Liver (tissue), 9 donors: ENCODE data around the gene DUOXA2. TPM values are rescaled to one million over a fixed set of nuclear protein-coding genes. Genes with fewer than 3 reads are reported as not detected.

Experiments used
- DNase-seq: peaks from one replicate; pipeline ENCODE4 v3.0.0-alpha.2; 2017; ENCODE audit warnings: low spot score
- H3K27ac ChIP-seq, 2 donors: one replicate each; pipeline ENCODE4 v1.7.0; 2013; ENCODE audit warnings: inconsistent platforms in 2 of 2, low read length in 2 of 2, control low read depth in 1 of 2, low read depth in 1 of 2, mild to moderate bottlenecking in 1 of 2
- H3K27me3 ChIP-seq, 4 donors: one replicate each; pipeline versions ENCODE4 v1.6.1 to v1.7.0; 2013; ENCODE audit warnings: low read length in 3 of 4, inconsistent platforms in 1 of 4, mild to moderate bottlenecking in 1 of 4, moderate library complexity in 1 of 4; ENCODE audit not compliant: control insufficient read depth in 4 of 4, insufficient read depth in 4 of 4
- H3K36me3 ChIP-seq, 4 donors: one replicate each; pipeline versions ENCODE4 v1.6.1 to v1.7.0; 2013; ENCODE audit warnings: low read length in 3 of 4, mild to moderate bottlenecking in 3 of 4, low read depth in 1 of 4, moderate library complexity in 1 of 4; ENCODE audit not compliant: control insufficient read depth in 4 of 4, insufficient read depth in 3 of 4
- H3K4me1 ChIP-seq, 4 donors: one replicate each; pipeline versions ENCODE4 v1.6.1 to v1.7.0; 2013; ENCODE audit warnings: low read length in 3 of 4, mild to moderate bottlenecking in 3 of 4, moderate library complexity in 1 of 4; ENCODE audit not compliant: control insufficient read depth in 4 of 4, insufficient read depth in 4 of 4
- H3K4me3 ChIP-seq, 3 donors: one replicate each; pipeline versions ENCODE4 v1.6.1 to v1.7.0; 2013; ENCODE audit warnings: low read length in 3 of 3, control low read depth in 1 of 3, low read depth in 1 of 3, mild to moderate bottlenecking in 1 of 3
- H3K9ac ChIP-seq, 2 donors: one replicate each; pipeline ENCODE4 v1.7.0; 2013; ENCODE audit warnings: low read length in 2 of 2, mild to moderate bottlenecking in 2 of 2, moderate library complexity in 2 of 2, control low read depth in 1 of 2, low read depth in 1 of 2
- H3K9me3 ChIP-seq, 4 donors: one replicate each; pipeline versions ENCODE4 v1.6.1 to v1.7.0; 2013; ENCODE audit warnings: low read length in 3 of 4; ENCODE audit not compliant: control insufficient read depth in 4 of 4
- CTCF ChIP-seq: fragments of 150-350 bp; IDR thresholded peaks from 2 replicates; pipeline ENCODE4 v1.5.1; 2017; ENCODE audit warnings: improper control_type of control experiment, low read depth, low read length; ENCODE audit not compliant: missing input control
- EGR1 ChIP-seq, 2 donors: IDR thresholded peaks; 2 replicates each; pipeline ENCODE4 v1.6.1; 2016 to 2018; ENCODE audit warnings: antibody characterized with exemption in 2 of 2, low read depth in 2 of 2
- FOXA1 ChIP-seq: IDR thresholded peaks from 2 replicates; pipeline ENCODE4 v1.6.1; 2016; ENCODE audit warnings: antibody characterized with exemption
- FOXA2 ChIP-seq: IDR thresholded peaks from 2 replicates; pipeline ENCODE4 v1.6.1; 2016; ENCODE audit warnings: antibody characterized with exemption
- GABPA ChIP-seq, 2 donors: IDR thresholded peaks in 1 of 2; conservative IDR thresholded peaks in 1 of 2; 2 replicates each; pipeline ENCODE4 v1.6.1; 2016; ENCODE audit warnings: antibody characterized with exemption in 2 of 2, mild to moderate bottlenecking in 1 of 2, moderate library complexity in 1 of 2
- HNF4A ChIP-seq, 2 donors: conservative IDR thresholded peaks; 2 replicates each; pipeline ENCODE4 v1.6.1; 2016; ENCODE audit warnings: antibody characterized with exemption in 2 of 2, mild to moderate bottlenecking in 2 of 2
- HNF4G ChIP-seq: IDR thresholded peaks from 2 replicates; pipeline ENCODE4 v1.6.1; 2016; ENCODE audit warnings: antibody characterized with exemption
- JUND ChIP-seq, 2 donors: IDR thresholded peaks; 2 replicates each; pipeline ENCODE4 v1.6.1; 2016; ENCODE audit warnings: antibody characterized with exemption in 2 of 2
- NR2F2 ChIP-seq: IDR thresholded peaks from 2 replicates; pipeline ENCODE4 v1.6.1; 2016; ENCODE audit warnings: antibody characterized with exemption
- RAD21 ChIP-seq, 2 donors: IDR thresholded peaks; 2 replicates each; pipeline ENCODE4 v1.6.1; 2016; ENCODE audit warnings: antibody characterized with exemption in 2 of 2, mild to moderate bottlenecking in 2 of 2
- REST ChIP-seq: IDR thresholded peaks from 2 replicates; pipeline ENCODE4 v1.6.1; 2016; ENCODE audit warnings: antibody characterized with exemption, mild to moderate bottlenecking
- RXRA ChIP-seq, 2 donors: IDR thresholded peaks; 2 replicates each; pipeline ENCODE4 v1.6.1; 2017 to 2018; ENCODE audit warnings: antibody characterized with exemption in 2 of 2, mild to moderate bottlenecking in 1 of 2
- SP1 ChIP-seq: IDR thresholded peaks from 2 replicates; pipeline ENCODE4 v1.6.1; 2018; ENCODE audit warnings: antibody characterized with exemption, mild to moderate bottlenecking
- TAF1 ChIP-seq: conservative IDR thresholded peaks from 2 replicates; pipeline ENCODE4 v1.6.1; 2016; ENCODE audit warnings: antibody characterized with exemption, mild to moderate bottlenecking
- YY1 ChIP-seq: IDR thresholded peaks from 2 replicates; pipeline ENCODE4 v1.6.1; 2016; ENCODE audit warnings: antibody characterized with exemption, mild to moderate bottlenecking
- ZBTB33 ChIP-seq: IDR thresholded peaks from 2 replicates; pipeline ENCODE4 v1.6.1; 2016; ENCODE audit warnings: antibody characterized with exemption
- WGBS: extraction: QIAGEN DNeasy Blood & Tissue Kit; methylation state at CpG from one replicate; pipeline ENCODE4 v1.1.7; 2013; 5-methylcytosine and 5-hydroxymethylcytosine counted together
- polyA plus RNA-seq, 2 donors: library from polyadenylated mRNA; stranded (reverse) in 1 of 2; unstranded in 1 of 2; fragments of 200-250 nt in 1 of 2; fragments of >200 nt in 1 of 2; fragmentation: Nextera tagmentation in 1 of 2; extraction: Ambion mirVana in 1 of 2; gene quantifications; one replicate each; pipeline versions ENCODE4 v1.2.1 to v1.2.3, GENCODE V29; 2013 to 2015
- total RNA-seq, 2 donors: library from RNA; depleted of rRNA; stranded (reverse); fragments of >200 nt; gene quantifications; one replicate each; pipeline ENCODE4 v1.2.3, GENCODE V29; 2014
- donor health status: healthy.
- donor health status: healthy.
- donor health status: healthy.
- donor health status: healthy.
- donor health status: healthy.

Gene DUOXA2
- total and polyA plus RNA-seq, 4 donors, result 0.07 TPM; not detected in 3

GRCh38 chr15:45143946-45144345, 29.8 kb downstream of the DUOXA2 start:
- no peak overlapping the region for H3K9ac ChIP-seq
- no peaks in the 10 kb centered on the region for H3K9me3 ChIP-seq
- H3K4me3 ChIP-seq, result no peak overlapping the region
- TF ChIP-seq FOXA1 (no peak), HNF4G (no peak), CTCF (no peak)
- peaks cover 0 to 9% (median 2%) of the 10 kb centered on the region in 4 donors for H3K4me1 ChIP-seq
- WGBS, result 90% methylated on average over 11 of the region's 11 CpGs
- H3K36me3 ChIP-seq, result no peaks in the 10 kb centered on the region
- no peak for DNase-seq
- no peak overlapping the region for H3K27ac ChIP-seq
- H3K27me3 ChIP-seq, result no peaks in the 10 kb centered on the region

- peaks cover 0 to 1% (median 0%) of the 10 kb centered on the region in 4 donors for H3K4me1 ChIP-seq
- H3K36me3 ChIP-seq, result no peaks in the 10 kb centered on the region
- H3K27ac ChIP-seq, result no peak overlapping the region
- H3K27me3 ChIP-seq, result no peaks in the 10 kb centered on the region
- no peak for DNase-seq
- TF ChIP-seq NR2F2, result no peak
- TF ChIP-seq REST, result no peak
- no peak for TF ChIP-seq ZBTB33
- no peak for TF ChIP-seq GABPA (IDR thresholded peaks at IDR 0.05 in 1 of 2, conservative IDR thresholded peaks at IDR 0.05 in 1 of 2)
- H3K9me3 ChIP-seq, result no peaks in the 10 kb centered on the region
- H3K9ac ChIP-seq, result no peak overlapping the region
- no peak overlapping the region for H3K4me3 ChIP-seq
- 86% methylated on average over 9 of the region's 9 CpGs for WGBS
These were observed 30.6 kb downstream of the DUOXA2 start for GRCh38 chr15:45144775-45145174.

GRCh38 chr15:45146405-45146804, 32.3 kb downstream of the DUOXA2 start:
- Histone ChIP-seq H3K4me3 (no peak overlapping the region), H3K27ac (no peak overlapping the region), H3K27me3 (no peaks in the 10 kb centered on the region), H3K9me3 (no peaks in the 10 kb centered on the region), H3K4me1 (no peaks in the 10 kb centered on the region), H3K9ac (no peak overlapping the region), H3K36me3 (no peaks in the 10 kb centered on the region)
- WGBS, result 77% methylated on average over 4 of the region's 4 CpGs
- no peak for DNase-seq
- TF ChIP-seq ZBTB33, result no peak
- no peak for TF ChIP-seq GABPA (IDR thresholded peaks at IDR 0.05 in 1 of 2, conservative IDR thresholded peaks at IDR 0.05 in 1 of 2)
- TF ChIP-seq RAD21 (IDR thresholded peaks at IDR 0.05), result no peak
- TF ChIP-seq RXRA (IDR thresholded peaks at IDR 0.05), result no peak
- TF ChIP-seq EGR1 (IDR thresholded peaks at IDR 0.05; ENCODE audit: low read depth in 2 of 2), result no peak
- no peak for TF ChIP-seq TAF1
- TF ChIP-seq HNF4G, result no peak
- no peak for TF ChIP-seq FOXA2
- no peak for TF ChIP-seq HNF4A (conservative IDR thresholded peaks at IDR 0.05)
- no peak for TF ChIP-seq CTCF
- TF ChIP-seq YY1, result no peak
- no peak for TF ChIP-seq NR2F2
- TF ChIP-seq SP1, result no peak
- TF ChIP-seq FOXA1, result no peak
- TF ChIP-seq JUND (IDR thresholded peaks at IDR 0.05), result no peak
